HEK293 (cell line): ENCODE results near the gene CPEB2.

Experiments used
- CTCF ChIA-PET: fragments of 350-600 bp; formaldehyde crosslinking; extraction: SDS; loops from one replicate; lab custom pipeline; 2021; ENCODE audit warnings: antibody characterized with exemption; lab: Yijun Ruan, JAX
- POLR2A ChIA-PET: fragments of 300-600 bp; formaldehyde crosslinking; extraction: SDS; loops from one replicate; lab custom pipeline; 2020; ENCODE audit warnings: antibody characterized with exemption, inconsistent platforms; lab: Yijun Ruan, JAX
- H3K27ac ChIP-seq: fragments of 200-500 bp; sonication (Bioruptor generic); 2 replicates; pipeline ENCODE4 v1.5.1; 2014; ENCODE audit warnings: low read depth, low read length, control low read depth, inconsistent platforms; ENCODE audit errors: extremely low read depth
- H3K36me3 ChIP-seq, 2 experiments: fragments of 200-500 bp in 1 of 2; sonication (Bioruptor generic) in 1 of 2; 1 replicate in 1 of 2; 2 replicates in 1 of 2; pipeline ENCODE4 v1.5.1; 2014 to 2017; ENCODE audit warnings: inconsistent platforms in 2 of 2, low read length in 2 of 2; ENCODE audit not compliant: control insufficient read depth in 2 of 2, insufficient read depth in 1 of 2
- H3K4me1 ChIP-seq: fragments of 200-500 bp; sonication (Bioruptor generic); 2 replicates; pipeline ENCODE4 v1.5.1; 2014; ENCODE audit warnings: mild to moderate bottlenecking, low read length, inconsistent platforms; ENCODE audit not compliant: control insufficient read depth, insufficient read depth
- H3K4me3 ChIP-seq: 2 replicates; pipeline ENCODE4 v1.5.1; 2011; ENCODE audit warnings: low read depth, mild to moderate bottlenecking, control low read depth, low read length, moderate library complexity
- H3K9me3 ChIP-seq: fragments of 200-500 bp; sonication (Bioruptor generic); 2 replicates; pipeline ENCODE4 v1.5.1; 2014; ENCODE audit warnings: low read depth, low read length, inconsistent platforms; ENCODE audit not compliant: control insufficient read depth, insufficient read depth
- GLI2 ChIP-seq: fragments of 450-650 bp; formaldehyde crosslinking; IDR thresholded peaks from 2 replicates; pipeline ENCODE4; 2017; ENCODE audit warnings: missing biosample characterization, missing genetic modification characterization, low read depth, borderline replicate concordance
- GLIS1 ChIP-seq: fragments of 450-650 bp; formaldehyde crosslinking; IDR thresholded peaks from 2 replicates; pipeline ENCODE4 v1.5.1; 2016; ENCODE audit warnings: missing biosample characterization, missing genetic modification characterization
- KLF10 ChIP-seq: fragments of 450-650 bp; IDR thresholded peaks from 2 replicates; pipeline ENCODE4 v1.5.1; 2018; ENCODE audit warnings: missing biosample characterization, mild to moderate bottlenecking, missing genetic modification characterization
- KLF9 ChIP-seq: fragments of 450-650 bp; formaldehyde crosslinking; IDR thresholded peaks from 2 replicates; pipeline ENCODE4 v1.5.1; 2016; ENCODE audit warnings: missing biosample characterization, missing genetic modification characterization, low read depth
- MZF1 ChIP-seq: fragments of 450-650 bp; formaldehyde crosslinking; IDR thresholded peaks from 2 replicates; pipeline ENCODE4 v1.5.1; 2017; ENCODE audit warnings: missing biosample characterization, missing genetic modification characterization, borderline replicate concordance
- OVOL3 ChIP-seq: fragments of 450-650 bp; formaldehyde crosslinking; IDR thresholded peaks from 2 replicates; pipeline ENCODE4 v1.5.1; 2016; ENCODE audit warnings: missing biosample characterization, missing genetic modification characterization
- PRDM4 ChIP-seq: fragments of 450-650 bp; formaldehyde crosslinking; IDR thresholded peaks from 2 replicates; pipeline ENCODE4 v1.5.1; 2017; ENCODE audit warnings: missing biosample characterization, missing genetic modification characterization
- SP3 ChIP-seq: fragments of 450-650 bp; formaldehyde crosslinking; IDR thresholded peaks from 2 replicates; pipeline ENCODE4 v1.5.1; 2016; ENCODE audit warnings: missing biosample characterization, missing genetic modification characterization
- SP7 ChIP-seq: fragments of 450-650 bp; formaldehyde crosslinking; IDR thresholded peaks from 2 replicates; pipeline ENCODE4 v1.5.1; 2016; ENCODE audit warnings: missing biosample characterization, missing genetic modification characterization
- YY2 ChIP-seq: fragments of 450-650 bp; formaldehyde crosslinking; IDR thresholded peaks from 2 replicates; pipeline ENCODE4 v1.5.1; 2016; ENCODE audit warnings: missing biosample characterization, missing genetic modification characterization
- ZNF157 ChIP-seq: fragments of 450-650 bp; formaldehyde crosslinking; IDR thresholded peaks from 2 replicates; pipeline ENCODE4 v1.5.1; 2016; ENCODE audit warnings: missing biosample characterization, missing genetic modification characterization
- ZNF324 ChIP-seq: fragments of 450-650 bp; formaldehyde crosslinking; IDR thresholded peaks from 2 replicates; pipeline ENCODE4 v1.5.1; 2016; ENCODE audit warnings: missing biosample characterization, missing genetic modification characterization
- ZNF398 ChIP-seq: fragments of 450-650 bp; formaldehyde crosslinking; IDR thresholded peaks from 2 replicates; pipeline ENCODE4 v1.5.1; 2017; ENCODE audit warnings: missing biosample characterization, missing genetic modification characterization
- ZNF426 ChIP-seq: fragments of 450-650 bp; formaldehyde crosslinking; IDR thresholded peaks from 2 replicates; pipeline ENCODE4 v1.5.1; 2017; ENCODE audit warnings: missing biosample characterization, missing genetic modification characterization, mild to moderate bottlenecking, inconsistent platforms, moderate library complexity
- ZNF473 ChIP-seq: fragments of 450-650 bp; formaldehyde crosslinking; IDR thresholded peaks from 2 replicates; pipeline ENCODE4 v1.5.1; 2017; ENCODE audit warnings: missing biosample characterization, missing genetic modification characterization
- TF ChIP-seq, protein P1 (sequence below): fragments of 450-650 bp; formaldehyde crosslinking; IDR thresholded peaks from 2 replicates; pipeline ENCODE4 v1.5.1; 2016; ENCODE audit warnings: missing biosample characterization, missing genetic modification characterization, low read depth
- TF ChIP-seq, protein P2 (sequence below): fragments of 450-650 bp; formaldehyde crosslinking; IDR thresholded peaks from 2 replicates; pipeline ENCODE4 v1.5.1; 2017; ENCODE audit warnings: missing biosample characterization, mild to moderate bottlenecking, missing genetic modification characterization, moderate library complexity
- TF ChIP-seq, protein P3 (sequence below): fragments of 450-650 bp; formaldehyde crosslinking; conservative IDR thresholded peaks from 2 replicates; pipeline ENCODE4 v1.5.1; 2016; ENCODE audit warnings: low read depth, missing biosample characterization, missing genetic modification characterization
- TF ChIP-seq, protein P4 (sequence below): fragments of 450-650 bp; formaldehyde crosslinking; IDR thresholded peaks from 2 replicates; pipeline ENCODE4 v1.5.1; 2016; ENCODE audit warnings: missing biosample characterization, missing genetic modification characterization, borderline replicate concordance

CPEB2 gene

GRCh38 chr4:15025693-15026092 is 23.4 kb downstream of the CPEB2 start:
- Histone ChIP-seq H3K4me3 (no peak overlapping the region), H3K4me1 (no peaks in the 10 kb centered on the region), H3K27ac (no peak overlapping the region), H3K9me3 (no peaks in the 10 kb centered on the region), H3K36me3 (peaks cover 0 to 9% of the 10 kb centered on the region in 2 experiments; a peak in 1 of 3 replicates)
- POLR2A ChIA-PET = no interaction called here
- TF ChIP-seq ZNF324 (tag by site-specific recombination) (no peak), ZNF473 (no peak), OVOL3 (tag by site-specific recombination) (no peak), SP3 (tag by site-specific recombination) (no peak), ZNF426 (no peak), SP7 (tag by site-specific recombination) (no peak), KLF10 (tag by site-specific recombination) (no peak), MZF1 (tag by site-specific recombination) (no peak), GLIS1 (tag by site-specific recombination) (no peak), ZNF398 (tag by site-specific recombination) (no peak), ZNF157 (tag by site-specific recombination) (no peak), YY2 (no peak), KLF9 (tag by site-specific recombination) (no peak), PRDM4 (tag by site-specific recombination) (no peak), GLI2 (tag by site-specific recombination) (no peak)
- TF ChIP-seq, protein P1, sequence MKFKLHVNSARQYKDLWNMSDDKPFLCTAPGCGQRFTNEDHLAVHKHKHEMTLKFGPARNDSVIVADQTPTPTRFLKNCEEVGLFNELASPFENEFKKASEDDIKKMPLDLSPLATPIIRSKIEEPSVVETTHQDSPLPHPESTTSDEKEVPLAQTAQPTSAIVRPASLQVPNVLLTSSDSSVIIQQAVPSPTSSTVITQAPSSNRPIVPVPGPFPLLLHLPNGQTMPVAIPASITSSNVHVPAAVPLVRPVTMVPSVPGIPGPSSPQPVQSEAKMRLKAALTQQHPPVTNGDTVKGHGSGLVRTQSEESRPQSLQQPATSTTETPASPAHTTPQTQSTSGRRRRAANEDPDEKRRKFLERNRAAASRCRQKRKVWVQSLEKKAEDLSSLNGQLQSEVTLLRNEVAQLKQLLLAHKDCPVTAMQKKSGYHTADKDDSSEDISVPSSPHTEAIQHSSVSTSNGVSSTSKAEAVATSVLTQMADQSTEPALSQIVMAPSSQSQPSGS (tag by site-specific recombination) = no peak
- TF ChIP-seq, protein P2, sequence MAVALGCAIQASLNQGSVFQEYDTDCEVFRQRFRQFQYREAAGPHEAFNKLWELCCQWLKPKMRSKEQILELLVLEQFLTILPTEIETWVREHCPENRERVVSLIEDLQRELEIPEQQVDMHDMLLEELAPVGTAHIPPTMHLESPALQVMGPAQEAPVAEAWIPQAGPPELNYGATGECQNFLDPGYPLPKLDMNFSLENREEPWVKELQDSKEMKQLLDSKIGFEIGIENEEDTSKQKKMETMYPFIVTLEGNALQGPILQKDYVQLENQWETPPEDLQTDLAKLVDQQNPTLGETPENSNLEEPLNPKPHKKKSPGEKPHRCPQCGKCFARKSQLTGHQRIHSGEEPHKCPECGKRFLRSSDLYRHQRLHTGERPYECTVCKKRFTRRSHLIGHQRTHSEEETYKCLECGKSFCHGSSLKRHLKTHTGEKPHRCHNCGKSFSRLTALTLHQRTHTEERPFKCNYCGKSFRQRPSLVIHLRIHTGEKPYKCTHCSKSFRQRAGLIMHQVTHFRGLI (tag by site-specific recombination) = no peak
- TF ChIP-seq, protein P3, sequence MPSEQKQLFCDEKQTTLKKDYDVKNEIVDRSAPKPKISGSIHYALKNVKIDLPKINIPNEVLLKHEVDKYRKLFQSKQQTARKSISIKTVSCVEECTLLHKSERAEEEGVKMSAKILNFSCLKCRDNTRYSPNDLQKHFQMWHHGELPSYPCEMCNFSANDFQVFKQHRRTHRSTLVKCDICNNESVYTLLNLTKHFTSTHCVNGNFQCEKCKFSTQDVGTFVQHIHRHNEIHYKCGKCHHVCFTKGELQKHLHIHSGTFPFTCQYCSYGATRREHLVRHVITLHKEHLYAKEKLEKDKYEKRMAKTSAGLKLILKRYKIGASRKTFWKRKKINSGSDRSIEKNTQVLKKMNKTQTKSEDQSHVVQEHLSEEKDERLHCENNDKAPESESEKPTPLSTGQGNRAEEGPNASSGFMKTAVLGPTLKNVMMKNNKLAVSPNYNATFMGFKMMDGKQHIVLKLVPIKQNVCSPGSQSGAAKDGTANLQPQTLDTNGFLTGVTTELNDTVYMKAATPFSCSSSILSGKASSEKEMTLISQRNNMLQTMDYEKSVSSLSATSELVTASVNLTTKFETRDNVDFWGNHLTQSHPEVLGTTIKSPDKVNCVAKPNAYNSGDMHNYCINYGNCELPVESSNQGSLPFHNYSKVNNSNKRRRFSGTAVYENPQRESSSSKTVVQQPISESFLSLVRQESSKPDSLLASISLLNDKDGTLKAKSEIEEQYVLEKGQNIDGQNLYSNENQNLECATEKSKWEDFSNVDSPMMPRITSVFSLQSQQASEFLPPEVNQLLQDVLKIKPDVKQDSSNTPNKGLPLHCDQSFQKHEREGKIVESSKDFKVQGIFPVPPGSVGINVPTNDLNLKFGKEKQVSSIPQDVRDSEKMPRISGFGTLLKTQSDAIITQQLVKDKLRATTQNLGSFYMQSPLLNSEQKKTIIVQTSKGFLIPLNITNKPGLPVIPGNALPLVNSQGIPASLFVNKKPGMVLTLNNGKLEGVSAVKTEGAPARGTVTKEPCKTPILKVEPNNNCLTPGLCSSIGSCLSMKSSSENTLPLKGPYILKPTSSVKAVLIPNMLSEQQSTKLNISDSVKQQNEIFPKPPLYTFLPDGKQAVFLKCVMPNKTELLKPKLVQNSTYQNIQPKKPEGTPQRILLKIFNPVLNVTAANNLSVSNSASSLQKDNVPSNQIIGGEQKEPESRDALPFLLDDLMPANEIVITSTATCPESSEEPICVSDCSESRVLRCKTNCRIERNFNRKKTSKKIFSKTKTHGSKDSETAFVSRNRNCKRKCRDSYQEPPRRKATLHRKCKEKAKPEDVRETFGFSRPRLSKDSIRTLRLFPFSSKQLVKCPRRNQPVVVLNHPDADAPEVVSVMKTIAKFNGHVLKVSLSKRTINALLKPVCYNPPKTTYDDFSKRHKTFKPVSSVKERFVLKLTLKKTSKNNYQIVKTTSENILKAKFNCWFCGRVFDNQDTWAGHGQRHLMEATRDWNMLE (tag by site-specific recombination) = no peak
- TF ChIP-seq, protein P4, sequence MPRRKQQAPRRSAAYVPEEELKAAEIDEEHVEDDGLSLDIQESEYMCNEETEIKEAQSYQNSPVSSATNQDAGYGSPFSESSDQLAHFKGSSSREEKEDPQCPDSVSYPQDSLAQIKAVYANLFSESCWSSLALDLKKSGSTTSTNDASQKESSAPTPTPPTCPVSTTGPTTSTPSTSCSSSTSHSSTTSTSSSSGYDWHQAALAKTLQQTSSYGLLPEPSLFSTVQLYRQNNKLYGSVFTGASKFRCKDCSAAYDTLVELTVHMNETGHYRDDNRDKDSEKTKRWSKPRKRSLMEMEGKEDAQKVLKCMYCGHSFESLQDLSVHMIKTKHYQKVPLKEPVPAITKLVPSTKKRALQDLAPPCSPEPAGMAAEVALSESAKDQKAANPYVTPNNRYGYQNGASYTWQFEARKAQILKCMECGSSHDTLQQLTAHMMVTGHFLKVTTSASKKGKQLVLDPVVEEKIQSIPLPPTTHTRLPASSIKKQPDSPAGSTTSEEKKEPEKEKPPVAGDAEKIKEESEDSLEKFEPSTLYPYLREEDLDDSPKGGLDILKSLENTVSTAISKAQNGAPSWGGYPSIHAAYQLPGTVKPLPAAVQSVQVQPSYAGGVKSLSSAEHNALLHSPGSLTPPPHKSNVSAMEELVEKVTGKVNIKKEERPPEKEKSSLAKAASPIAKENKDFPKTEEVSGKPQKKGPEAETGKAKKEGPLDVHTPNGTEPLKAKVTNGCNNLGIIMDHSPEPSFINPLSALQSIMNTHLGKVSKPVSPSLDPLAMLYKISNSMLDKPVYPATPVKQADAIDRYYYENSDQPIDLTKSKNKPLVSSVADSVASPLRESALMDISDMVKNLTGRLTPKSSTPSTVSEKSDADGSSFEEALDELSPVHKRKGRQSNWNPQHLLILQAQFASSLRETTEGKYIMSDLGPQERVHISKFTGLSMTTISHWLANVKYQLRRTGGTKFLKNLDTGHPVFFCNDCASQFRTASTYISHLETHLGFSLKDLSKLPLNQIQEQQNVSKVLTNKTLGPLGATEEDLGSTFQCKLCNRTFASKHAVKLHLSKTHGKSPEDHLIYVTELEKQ = no peak
- CTCF ChIA-PET = no interaction called here
